Epidermal melanocyte (primary cell): ENCODE data around the gene BACE1.
"Not testable (repeated sequence)": the region's sequence is repeated elsewhere in the genome, so short reads cannot be mapped to it uniquely, and the experiment has no call there.

Source experiments
- DNase-seq: peaks from one replicate; pipeline ENCODE4 v3.0.0; 2011; ENCODE audit warnings: low spot score; ENCODE audit not compliant: insufficient read length

The BACE1 gene

GRCh38 chr11:117278347-117278746, 37.7 kb downstream of the BACE1 start:
- DNase-seq: no peak

- DNase-seq: no peak
These were observed 42.3 kb downstream of the BACE1 start for GRCh38 chr11:117273550-117274289.

- DNase-seq: not testable (repeated sequence)
These were observed 43.9 kb downstream of the BACE1 start for GRCh38 chr11:117272175-117272574.

GRCh38 chr11:117271208-117271607, 44.8 kb downstream of the BACE1 start:
- no peak for DNase-seq

- DNase-seq: no peak
These were observed 46.2 kb downstream of the BACE1 start for GRCh38 chr11:117269856-117270255.

GRCh38 chr11:117265745-117266144, 50.3 kb downstream of the BACE1 start:
- DNase-seq: no peak

GRCh38 chr11:117264624-117265323, 51.3 kb downstream of the BACE1 start:
- DNase-seq: not testable (repeated sequence)

GRCh38 chr11:117259417-117259816, 56.6 kb downstream of the BACE1 start:
- DNase-seq: no peak

- no peak for DNase-seq
These were observed 57.5 kb downstream of the BACE1 start for GRCh38 chr11:117258576-117258975.

GRCh38 chr11:117256573-117256972, 59.5 kb downstream of the BACE1 start:
- DNase-seq: no peak

GRCh38 chr11:117255966-117256365, 60.1 kb downstream of the BACE1 start:
- no peak for DNase-seq

- no peak for DNase-seq
These were observed 64.5 kb downstream of the BACE1 start for GRCh38 chr11:117251506-117251905.

- DNase-seq: no peak
These were observed 66.5 kb downstream of the BACE1 start for GRCh38 chr11:117249571-117249970.

- DNase-seq: no peak
These were observed 67.7 kb downstream of the BACE1 start for GRCh38 chr11:117248341-117248740.

GRCh38 chr11:117239295-117239694, 76.8 kb downstream of the BACE1 start:
- no peak for DNase-seq

GRCh38 chr11:117238221-117238620, 77.8 kb downstream of the BACE1 start:
- no peak for DNase-seq
